IPS DF 6.9 (cell line): Measurements from ENCODE around the gene GNAZ.
"Not testable (repeated sequence)": the region's sequence is repeated elsewhere in the genome, so short reads cannot be mapped to it uniquely, and the experiment has no call there.

Experiments used
- DNase-seq: peaks from one replicate; pipeline ENCODE4 v3.0.0-alpha.2; 2013; ENCODE audit warnings: low read depth, low spot score
- H3K27ac ChIP-seq: one replicate; pipeline ENCODE4 v1.5.1; 2013; ENCODE audit warnings: low read length, control low read depth
- H3K27me3 ChIP-seq: 2 replicates; pipeline ENCODE4 v1.6.1; 2013; ENCODE audit warnings: mild to moderate bottlenecking, low read length; ENCODE audit not compliant: control insufficient read depth, insufficient read depth
- H3K36me3 ChIP-seq: 2 replicates; pipeline ENCODE4 v1.6.1; 2013; ENCODE audit warnings: low read length; ENCODE audit not compliant: control insufficient read depth, insufficient read depth
- H3K4me1 ChIP-seq: 2 replicates; pipeline ENCODE4 v1.6.1; 2013; ENCODE audit warnings: low read length; ENCODE audit not compliant: control insufficient read depth, insufficient read depth
- H3K4me3 ChIP-seq: 2 replicates; pipeline ENCODE4 v1.5.1; 2013; ENCODE audit warnings: mild to moderate bottlenecking, low read length
- H3K9me3 ChIP-seq: 2 replicates; pipeline ENCODE4 v1.6.1; 2013; ENCODE audit warnings: low read length, inconsistent platforms; ENCODE audit not compliant: control insufficient read depth, insufficient read depth
- WGBS: extraction: QIAGEN DNeasy Blood & Tissue Kit; methylation state at CpG from one replicate; pipeline ENCODE4 v1.1.7; 2013; ENCODE audit warnings: mixed read lengths, missing lambda C conversion rate; ENCODE audit not compliant: insufficient read length, insufficient coverage; 5-methylcytosine and 5-hydroxymethylcytosine counted together

The GNAZ gene

GRCh38 chr22:23045461-23045860, 24.9 kb upstream of the GNAZ start:
- WGBS: no CpG with 5 or more reads among the region's 2 CpGs
- Histone ChIP-seq H3K4me3 (no peak overlapping the region), H3K27ac (no peak overlapping the region)

GRCh38 chr22:23047265-23047664, 23.1 kb upstream of the GNAZ start:
- H3K27me3 ChIP-seq: no peaks in the 10 kb centered on the region
- no peaks in the 10 kb centered on the region for H3K9me3 ChIP-seq
- no peak overlapping the region for H3K27ac ChIP-seq
- no peak for DNase-seq
- no CpG with 5 or more reads among the region's 8 CpGs for WGBS
- peaks cover 4% of the 10 kb centered on the region for H3K4me1 ChIP-seq
- H3K4me3 ChIP-seq: no peak overlapping the region
- no peaks in the 10 kb centered on the region for H3K36me3 ChIP-seq

More at GRCh38 chr22:23045461-23045860, 24.9 kb upstream of the GNAZ start:
- Histone ChIP-seq H3K27me3 (no peaks in the 10 kb centered on the region), H3K36me3 (no peaks in the 10 kb centered on the region), H3K9me3 (no peaks in the 10 kb centered on the region), H3K4me1 (peaks cover 4% of the 10 kb centered on the region)
- DNase-seq: no peak

GRCh38 chr22:23047742-23048141, 22.6 kb upstream of the GNAZ start:
- DNase-seq: no peak
- WGBS: no CpG with 5 or more reads among the region's 6 CpGs
- Histone ChIP-seq H3K27ac (no peak overlapping the region), H3K4me1 (peaks cover 4% of the 10 kb centered on the region), H3K4me3 (no peak overlapping the region), H3K27me3 (no peaks in the 10 kb centered on the region), H3K36me3 (no peaks in the 10 kb centered on the region), H3K9me3 (no peaks in the 10 kb centered on the region)

- H3K36me3 ChIP-seq, H3K27ac ChIP-seq, H3K9me3 ChIP-seq, H3K27me3 ChIP-seq, H3K4me1 ChIP-seq, H3K4me3 ChIP-seq, DNase-seq: not testable (repeated sequence)
- no CpG with 5 or more reads among the region's 1 CpG for WGBS
Measured at GRCh38 chr22:23050546-23050945, 19.8 kb upstream of the GNAZ start.

GRCh38 chr22:23053051-23053707, 17.1 kb upstream of the GNAZ start:
- DNase-seq: no peak
- no peaks in the 10 kb centered on the region for H3K36me3 ChIP-seq
- H3K27me3 ChIP-seq: no peaks in the 10 kb centered on the region
- no CpG with 5 or more reads among the region's 5 CpGs for WGBS
- H3K4me3 ChIP-seq: no peak overlapping the region
- no peaks in the 10 kb centered on the region for H3K4me1 ChIP-seq
- no peaks in the 10 kb centered on the region for H3K9me3 ChIP-seq
- no peak overlapping the region for H3K27ac ChIP-seq

- Histone ChIP-seq H3K27ac (no peak overlapping the region), H3K9me3 (no peaks in the 10 kb centered on the region), H3K4me3 (no peak overlapping the region), H3K4me1 (no peaks in the 10 kb centered on the region), H3K36me3 (no peaks in the 10 kb centered on the region), H3K27me3 (no peaks in the 10 kb centered on the region)
- no peak for DNase-seq
- no CpG with 5 or more reads among the region's 8 CpGs for WGBS
Measured at GRCh38 chr22:23053912-23054530, 16.3 kb upstream of the GNAZ start.

- no CpG with 5 or more reads among the region's 5 CpGs for WGBS
- H3K27ac ChIP-seq: no peak overlapping the region
- H3K9me3 ChIP-seq: no peaks in the 10 kb centered on the region
- no peak for DNase-seq
- no peaks in the 10 kb centered on the region for H3K4me1 ChIP-seq
- no peaks in the 10 kb centered on the region for H3K36me3 ChIP-seq
- no peaks in the 10 kb centered on the region for H3K27me3 ChIP-seq
- H3K4me3 ChIP-seq: no peak overlapping the region
Measured at GRCh38 chr22:23054531-23055257, 15.6 kb upstream of the GNAZ start.

- no CpG with 5 or more reads among the region's 7 CpGs for WGBS
- Histone ChIP-seq H3K27ac (no peak overlapping the region), H3K27me3 (no peaks in the 10 kb centered on the region), H3K4me3 (no peak overlapping the region), H3K9me3 (no peaks in the 10 kb centered on the region), H3K4me1 (no peaks in the 10 kb centered on the region), H3K36me3 (no peaks in the 10 kb centered on the region)
- DNase-seq: no peak
Measured at GRCh38 chr22:23055449-23056179, 14.7 kb upstream of the GNAZ start.

- Histone ChIP-seq H3K27me3 (no peaks in the 10 kb centered on the region), H3K4me1 (no peaks in the 10 kb centered on the region), H3K4me3 (no peak overlapping the region), H3K9me3 (no peaks in the 10 kb centered on the region), H3K36me3 (no peaks in the 10 kb centered on the region), H3K27ac (no peak overlapping the region)
- DNase-seq: no peak
- no CpG with 5 or more reads among the region's 1 CpG for WGBS
Measured at GRCh38 chr22:23057331-23057730, 13.0 kb upstream of the GNAZ start.

GRCh38 chr22:23058063-23058462, 12.3 kb upstream of the GNAZ start:
- DNase-seq: no peak
- Histone ChIP-seq H3K9me3 (no peaks in the 10 kb centered on the region), H3K4me1 (no peaks in the 10 kb centered on the region), H3K27ac (no peak overlapping the region), H3K36me3 (no peaks in the 10 kb centered on the region), H3K27me3 (no peaks in the 10 kb centered on the region), H3K4me3 (no peak overlapping the region)
- WGBS: no CpG with 5 or more reads among the region's 2 CpGs
